Transverse colon (tissue), 4 donors: ENCODE results near the gene LSR. TPM values are rescaled to one million over a fixed set of nuclear protein-coding genes. Genes with fewer than 3 reads are reported as not detected.
"Not testable (repeated sequence)": the region's sequence is repeated elsewhere in the genome, so short reads cannot be mapped to it uniquely, and the experiment has no call there.

Experiments used
- DNase-seq: peaks from one replicate; pipeline ENCODE4 v3.0.0-alpha.2; 2019
- H3K27ac ChIP-seq, 4 donors: fragments of 200-600 bp; sonication (generic); 2 replicates each; pipeline ENCODE4 v1.5.1; 2016 to 2018; ENCODE audit warnings: inconsistent platforms in 4 of 4
- H3K27me3 ChIP-seq: fragments of 200-600 bp; sonication (generic); 2 replicates; pipeline ENCODE4 v1.5.1; 2017; ENCODE audit warnings: inconsistent platforms
- H3K36me3 ChIP-seq, 4 donors: fragments of 200-600 bp; sonication (generic); 2 replicates each; pipeline ENCODE4 v1.5.1; 2017 to 2019; ENCODE audit warnings: inconsistent platforms in 4 of 4
- H3K4me1 ChIP-seq, 4 donors: fragments of 200-600 bp; sonication (generic); 2 replicates each; pipeline ENCODE4 v1.5.1; 2017 to 2020; ENCODE audit warnings: inconsistent platforms in 4 of 4
- H3K4me3 ChIP-seq, 4 donors: fragments of 200-600 bp; sonication (generic); 1 replicate in 1 of 4; 2 replicates in 3 of 4; pipeline versions ENCODE4 v1.5.1 to v1.6.1; 2017 to 2019; ENCODE audit warnings: inconsistent platforms in 4 of 4
- H3K9me3 ChIP-seq, 2 donors: fragments of 200-600 bp; sonication (generic); 2 replicates each; pipeline ENCODE4 v1.5.1; 2017 to 2019; ENCODE audit warnings: inconsistent platforms in 2 of 2
- EP300 ChIP-seq: sonication (generic); formaldehyde crosslinking; IDR thresholded peaks from one replicate; pipeline ENCODE4 v1.6.1; 2017; ENCODE audit warnings: antibody characterized with exemption, low read depth
- POLR2A ChIP-seq: fragments of 450-650 bp; IDR thresholded peaks from one replicate; pipeline ENCODE4 v1.6.1; 2016; ENCODE audit warnings: antibody characterized with exemption, mild to moderate bottlenecking, moderate library complexity
- POLR2AphosphoS5 ChIP-seq, 3 donors: sonication (generic); formaldehyde crosslinking; IDR thresholded peaks; one replicate each; pipeline ENCODE4 v1.6.1; 2016; ENCODE audit warnings: antibody characterized with exemption in 3 of 3
- WGBS, 2 donors: methylation state at CpG; one replicate each; pipeline ENCODE4 v1.1.5; 2018; ENCODE audit warnings: low coverage in 1 of 2; 5-methylcytosine and 5-hydroxymethylcytosine counted together
- in situ Hi-C, 4 donors: fragments of 200-750 bp; cut with MboI; loops; one replicate each; pipeline versions ENCODE4 v1.15.0 to v1.15.1; 2017; ENCODE audit warnings: low sequenced_read_pairs in 3 of 4, low pct_ligation_motif_present in 1 of 4, low pct_unique_long_range_greater_than_20kb in 1 of 4
- intact Hi-C: fragments of 100-400 bp; cut with DNase I; formaldehyde crosslinking; loops from one replicate; pipeline ENCODE4 v1.15.1; 2023; ENCODE audit warnings: low total_unique reads
- total RNA-seq, 4 donors: library from RNA; depleted of rRNA; stranded (reverse); fragments of >200 nt; gene quantifications; one replicate each; pipeline ENCODE4 v1.1.0, GENCODE V29; 2016
- TF ChIP-seq, protein P1 (sequence below), 5 experiments: fragments of 200-600 bp in 3 of 5; fragments of 450-650 bp in 2 of 5; sonication (generic) in 3 of 5; IDR thresholded peaks; 1 replicate in 2 of 5; 2 replicates in 3 of 5; pipeline ENCODE4 v1.5.1; 2016 to 2017; ENCODE audit warnings: antibody characterized with exemption in 5 of 5, inconsistent platforms in 3 of 5, mild to moderate bottlenecking in 2 of 5, moderate library complexity in 1 of 5

LSR gene
- total RNA-seq, 4 donors from 2014 or later, result 124 to 484 (median 330) TPM

DNA sequence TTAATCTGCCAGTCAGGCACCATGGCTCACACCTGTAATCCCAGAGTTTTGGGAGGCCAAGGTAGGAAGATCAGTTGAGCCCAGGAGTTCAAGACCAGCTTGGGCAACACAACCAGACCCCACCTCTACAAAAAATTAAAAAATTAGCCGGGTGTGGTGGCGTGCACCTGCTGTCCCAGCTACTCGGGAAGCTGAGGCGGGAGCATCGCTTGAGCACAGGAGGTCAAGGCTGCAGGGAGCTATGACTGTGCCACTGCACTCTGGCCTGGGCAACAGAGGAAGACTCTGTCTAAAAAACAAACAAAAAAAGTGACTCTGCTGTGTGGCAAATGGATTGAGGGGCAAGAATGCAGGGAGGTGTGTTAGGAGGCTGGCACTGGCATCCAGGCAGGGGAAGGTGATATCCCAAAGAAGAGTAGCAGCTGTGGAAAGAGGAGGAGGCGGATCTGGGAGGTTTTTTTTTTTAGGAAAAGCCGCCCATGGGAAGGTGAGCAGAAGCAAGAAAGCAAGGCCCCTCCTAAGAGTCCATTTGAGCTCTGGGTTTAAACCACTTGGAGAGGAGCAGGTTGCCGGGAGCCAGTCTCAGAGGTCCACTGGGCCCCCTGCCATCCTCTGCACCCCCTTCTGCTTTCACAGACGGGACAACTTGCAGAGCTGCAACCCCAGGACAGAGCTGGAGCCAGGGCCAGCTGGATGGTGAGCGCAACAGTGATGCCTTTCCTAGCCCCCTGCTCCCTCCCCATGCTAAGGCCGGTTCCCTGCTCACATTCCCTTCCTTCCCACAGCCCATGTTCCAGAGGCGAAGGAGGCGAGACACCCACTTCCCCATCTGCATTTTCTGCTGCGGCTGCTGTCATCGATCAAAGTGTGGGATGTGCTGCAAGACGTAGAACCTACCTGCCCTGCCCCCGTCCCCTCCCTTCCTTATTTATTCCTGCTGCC, 35.6 kb downstream of the LSR start:
- no peaks in the 10 kb centered on the region for H3K9me3 ChIP-seq
- peaks cover 33% of the 10 kb centered on the region for H3K27me3 ChIP-seq
- H3K27ac ChIP-seq, result no peak overlapping the region
- WGBS, 2 donors, result 80% methylated on average over 7 to 17 of the region's 17 CpGs
- H3K36me3 ChIP-seq, result peaks cover 0 to 2% (median 0%) of the 10 kb centered on the region in 4 donors
- no peak for DNase-seq
- no peak for TF ChIP-seq POLR2A
- TF ChIP-seq EP300, result no peak
- no peak for TF ChIP-seq POLR2AphosphoS5 (IDR thresholded peaks at IDR 0.05)
- TF ChIP-seq, protein P1, sequence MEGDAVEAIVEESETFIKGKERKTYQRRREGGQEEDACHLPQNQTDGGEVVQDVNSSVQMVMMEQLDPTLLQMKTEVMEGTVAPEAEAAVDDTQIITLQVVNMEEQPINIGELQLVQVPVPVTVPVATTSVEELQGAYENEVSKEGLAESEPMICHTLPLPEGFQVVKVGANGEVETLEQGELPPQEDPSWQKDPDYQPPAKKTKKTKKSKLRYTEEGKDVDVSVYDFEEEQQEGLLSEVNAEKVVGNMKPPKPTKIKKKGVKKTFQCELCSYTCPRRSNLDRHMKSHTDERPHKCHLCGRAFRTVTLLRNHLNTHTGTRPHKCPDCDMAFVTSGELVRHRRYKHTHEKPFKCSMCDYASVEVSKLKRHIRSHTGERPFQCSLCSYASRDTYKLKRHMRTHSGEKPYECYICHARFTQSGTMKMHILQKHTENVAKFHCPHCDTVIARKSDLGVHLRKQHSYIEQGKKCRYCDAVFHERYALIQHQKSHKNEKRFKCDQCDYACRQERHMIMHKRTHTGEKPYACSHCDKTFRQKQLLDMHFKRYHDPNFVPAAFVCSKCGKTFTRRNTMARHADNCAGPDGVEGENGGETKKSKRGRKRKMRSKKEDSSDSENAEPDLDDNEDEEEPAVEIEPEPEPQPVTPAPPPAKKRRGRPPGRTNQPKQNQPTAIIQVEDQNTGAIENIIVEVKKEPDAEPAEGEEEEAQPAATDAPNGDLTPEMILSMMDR (IDR thresholded peaks at IDR 0.05), result no peak
- H3K4me1 ChIP-seq, result no peaks in the 10 kb centered on the region
- intact Hi-C loops (no loop called here), in situ Hi-C loops (no loop called here)
- no peak overlapping the region for H3K4me3 ChIP-seq

DNA sequence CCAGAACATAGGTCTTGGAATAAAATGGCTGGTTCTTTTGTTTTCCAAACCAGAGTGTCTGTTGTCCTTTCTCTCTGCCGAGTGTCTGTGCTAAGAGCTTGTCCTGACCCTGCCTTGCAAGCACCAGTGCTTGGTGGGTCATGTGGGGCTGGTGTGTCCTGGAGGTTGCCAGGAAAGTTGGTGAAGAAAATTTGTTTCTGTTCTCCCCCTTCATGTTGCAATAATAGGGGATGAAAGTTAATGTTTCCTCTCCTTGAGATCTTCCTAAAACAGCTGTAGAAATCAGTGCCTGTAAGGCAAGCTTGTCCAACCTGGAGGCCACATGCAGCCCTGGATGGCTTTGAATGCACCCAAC, 36.3 kb downstream of the LSR start:
- Histone ChIP-seq H3K9me3 (no peaks in the 10 kb centered on the region), H3K4me3 (no peak overlapping the region), H3K27me3 (peaks cover 33% of the 10 kb centered on the region), H3K27ac (no peak overlapping the region), H3K4me1 (no peaks in the 10 kb centered on the region), H3K36me3 (no peaks in the 10 kb centered on the region)
- DNase-seq, result no peak
- in situ Hi-C loops (no loop called here), intact Hi-C loops (no loop called here)
- 0 to 46% methylated on average over 1 of the region's 1 CpG for WGBS, 2 donors
- no peak for TF ChIP-seq EP300
- TF ChIP-seq, protein P1 (IDR thresholded peaks at IDR 0.05), result no peak
- TF ChIP-seq POLR2AphosphoS5 (IDR thresholded peaks at IDR 0.05), result no peak
- TF ChIP-seq POLR2A, result no peak

DNA sequence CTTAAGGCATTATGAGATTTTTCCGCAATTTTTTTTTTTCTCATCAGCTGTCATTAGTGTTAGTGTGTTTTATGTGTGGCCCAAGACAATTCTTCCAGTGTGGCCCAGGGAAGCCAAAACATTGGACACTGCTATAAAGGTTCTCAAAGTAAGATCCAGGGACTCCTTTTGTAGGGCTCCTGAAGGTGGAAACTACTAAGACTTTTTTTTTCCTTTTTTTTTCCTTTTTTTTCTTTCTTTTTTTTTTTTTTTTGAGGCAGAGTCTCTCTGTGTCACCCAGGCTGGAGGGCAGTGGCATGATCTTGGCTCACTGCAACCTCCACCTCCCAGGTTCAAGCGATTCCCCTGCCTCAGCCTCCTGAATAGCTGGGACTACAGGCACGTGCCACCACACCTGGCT, 36.7 kb downstream of the LSR start:
- DNase-seq, result not testable (repeated sequence)

GRCh38 chr19:35286101-35286500, 37.3 kb downstream of the LSR start:
- intact Hi-C loops, H3K4me1 ChIP-seq, H3K27ac ChIP-seq, H3K36me3 ChIP-seq, DNase-seq, H3K4me3 ChIP-seq, in situ Hi-C loops, H3K9me3 ChIP-seq: not testable (repeated sequence)
- peaks cover 43% of the 10 kb centered on the region for H3K27me3 ChIP-seq
- WGBS, 2 donors, result 73 to 80% methylated on average over 4 to 5 of the region's 5 CpGs

More for the DNA sequence above, 36.7 kb downstream of the LSR start:
- H3K4me1 ChIP-seq, H3K9me3 ChIP-seq, in situ Hi-C loops, H3K27ac ChIP-seq, H3K4me3 ChIP-seq, H3K36me3 ChIP-seq, intact Hi-C loops: not testable (repeated sequence)
- WGBS, 2 donors, result 81 to 83% methylated on average over 2 to 3 of the region's 3 CpGs
- H3K27me3 ChIP-seq, result peaks cover 37% of the 10 kb centered on the region

GRCh38 chr19:35287713-35288112, 38.9 kb downstream of the LSR start:
- H3K27ac ChIP-seq, result no peak overlapping the region
- in situ Hi-C loops (no loop called here), intact Hi-C loops (no loop called here)
- H3K4me1 ChIP-seq, result no peaks in the 10 kb centered on the region
- no peak overlapping the region for H3K4me3 ChIP-seq
- TF ChIP-seq EP300 (no peak), POLR2A (no peak), POLR2AphosphoS5 (IDR thresholded peaks at IDR 0.05) (no peak)
- H3K27me3 ChIP-seq, result peaks cover 51% of the 10 kb centered on the region
- DNase-seq, result no peak
- H3K36me3 ChIP-seq, result no peaks in the 10 kb centered on the region
- WGBS, 2 donors, result 93% methylated on average over 10 of the region's 10 CpGs; no CpG with 5 or more reads in 1 of the 2 donors
- H3K9me3 ChIP-seq, result no peaks in the 10 kb centered on the region
